Measurements from ENCODE around the gene LZTR1. TPM values are rescaled to one million over a fixed set of nuclear protein-coding genes. Genes with fewer than 3 reads are reported as not detected.
"Not testable (repeated sequence)": the region's sequence is repeated elsewhere in the genome, so short reads cannot be mapped to it uniquely, and the experiment has no call there.

LZTR1 gene
- total RNA-seq, 1 donor from 2014 or later, result 87.0 TPM

DNA sequence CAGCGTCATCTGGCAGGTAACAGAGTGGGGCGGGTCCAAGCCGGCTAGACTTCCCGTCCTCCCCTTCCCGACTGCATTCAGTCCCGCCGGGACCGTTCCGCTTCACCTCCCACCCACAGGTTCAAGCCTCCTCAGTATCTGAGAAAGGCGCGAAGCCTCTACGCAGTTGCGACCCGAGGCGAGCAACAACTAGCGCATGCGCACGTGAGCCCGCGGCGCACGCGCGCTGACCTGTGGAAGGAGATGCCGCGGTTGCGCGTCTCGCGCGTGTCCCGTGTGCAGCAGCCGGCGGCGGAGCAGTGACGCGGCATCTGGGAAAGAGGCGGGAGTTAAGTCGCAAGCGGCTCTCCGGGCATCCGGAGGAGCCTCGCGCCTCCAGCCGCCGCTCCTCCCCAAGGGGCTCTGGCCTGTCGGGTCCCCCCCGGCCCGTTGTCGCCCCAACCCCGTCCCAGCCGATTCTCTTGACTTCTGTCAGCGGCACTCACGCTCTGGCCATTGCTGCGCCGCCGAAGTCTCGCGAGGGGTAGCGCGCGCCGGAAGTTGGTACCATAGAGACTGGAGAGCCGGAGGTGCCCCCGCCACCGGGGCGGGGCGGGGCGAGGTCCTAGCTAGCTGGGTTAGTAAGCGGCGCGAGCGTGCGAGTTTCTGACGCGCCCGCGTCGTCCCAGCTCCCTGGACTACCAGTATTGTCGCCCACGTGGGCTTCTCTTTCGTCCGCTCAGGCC, 19.7 kb downstream of the LZTR1 start, which contains the start of gene THAP7:
THAP7 (minus strand) TSS at position 518 of the 725 bp plus-strand sequence; CDS start at position 311, 207 bp downstream.
- peak within 1 kb of the TSS; percentile 91 for H3K4me3 Mint-ChIP-seq (ENCODE audit: unreplicated experiment)

DNA sequence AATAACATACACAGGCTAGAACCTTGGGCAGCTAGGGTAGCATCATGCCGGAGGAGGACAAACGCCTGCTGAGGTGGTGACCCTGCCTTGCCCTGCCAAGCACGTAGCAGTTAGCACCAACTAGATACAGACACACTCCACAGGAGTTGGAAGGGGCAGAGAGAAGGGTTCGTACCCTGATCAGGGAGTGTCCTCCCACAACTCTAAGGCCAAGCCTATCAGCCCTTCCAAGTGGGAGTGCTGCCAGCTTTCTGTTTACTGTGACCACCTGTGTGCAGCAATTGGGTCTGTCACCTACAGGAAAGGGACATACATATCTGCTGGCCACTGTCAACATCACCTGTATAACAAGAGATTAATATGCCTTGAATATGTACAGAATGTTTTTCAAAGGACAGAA, 21.7 kb downstream of the LZTR1 start:
- H3K4me3 Mint-ChIP-seq (ENCODE audit: unreplicated experiment), result peak overlapping the region; percentile 16
- DNase-seq (ENCODE audit: low spot score), result no peak
- H3K4me1 Mint-ChIP-seq (ENCODE audit: low read depth), result peaks cover 27% of the 10 kb centered on the region
- no peaks in the 10 kb centered on the region for H3K9me3 Mint-ChIP-seq (ENCODE audit: low read depth)
- no peaks in the 10 kb centered on the region for H3K27me3 Mint-ChIP-seq (ENCODE audit: low read depth)
- H3K27ac Mint-ChIP-seq (ENCODE audit: unreplicated experiment), result no peak overlapping the region
- no peaks in the 10 kb centered on the region for H3K36me3 Mint-ChIP-seq (ENCODE audit: low read depth)
- TF ChIP-seq, protein P1, sequence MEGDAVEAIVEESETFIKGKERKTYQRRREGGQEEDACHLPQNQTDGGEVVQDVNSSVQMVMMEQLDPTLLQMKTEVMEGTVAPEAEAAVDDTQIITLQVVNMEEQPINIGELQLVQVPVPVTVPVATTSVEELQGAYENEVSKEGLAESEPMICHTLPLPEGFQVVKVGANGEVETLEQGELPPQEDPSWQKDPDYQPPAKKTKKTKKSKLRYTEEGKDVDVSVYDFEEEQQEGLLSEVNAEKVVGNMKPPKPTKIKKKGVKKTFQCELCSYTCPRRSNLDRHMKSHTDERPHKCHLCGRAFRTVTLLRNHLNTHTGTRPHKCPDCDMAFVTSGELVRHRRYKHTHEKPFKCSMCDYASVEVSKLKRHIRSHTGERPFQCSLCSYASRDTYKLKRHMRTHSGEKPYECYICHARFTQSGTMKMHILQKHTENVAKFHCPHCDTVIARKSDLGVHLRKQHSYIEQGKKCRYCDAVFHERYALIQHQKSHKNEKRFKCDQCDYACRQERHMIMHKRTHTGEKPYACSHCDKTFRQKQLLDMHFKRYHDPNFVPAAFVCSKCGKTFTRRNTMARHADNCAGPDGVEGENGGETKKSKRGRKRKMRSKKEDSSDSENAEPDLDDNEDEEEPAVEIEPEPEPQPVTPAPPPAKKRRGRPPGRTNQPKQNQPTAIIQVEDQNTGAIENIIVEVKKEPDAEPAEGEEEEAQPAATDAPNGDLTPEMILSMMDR (IDR thresholded peaks at IDR 0.05), result no peak

More for the DNA sequence above, 19.7 kb downstream of the LZTR1 start, which contains the start of gene THAP7:
- peak within 1 kb of the TSS; percentile 97 for H3K27ac Mint-ChIP-seq (ENCODE audit: unreplicated experiment)
- H3K36me3 Mint-ChIP-seq (ENCODE audit: low read depth), result no peaks in the 10 kb centered on the region
- H3K4me1 Mint-ChIP-seq (ENCODE audit: low read depth), result peaks cover 27% of the 10 kb centered on the region
- H3K9me3 Mint-ChIP-seq (ENCODE audit: low read depth), result no peaks in the 10 kb centered on the region
- peak; percentile 98 for DNase-seq (ENCODE audit: low spot score)
- TF ChIP-seq, protein P1 (IDR thresholded peaks at IDR 0.05), result no peak
- no peaks in the 10 kb centered on the region for H3K27me3 Mint-ChIP-seq (ENCODE audit: low read depth)

DNA sequence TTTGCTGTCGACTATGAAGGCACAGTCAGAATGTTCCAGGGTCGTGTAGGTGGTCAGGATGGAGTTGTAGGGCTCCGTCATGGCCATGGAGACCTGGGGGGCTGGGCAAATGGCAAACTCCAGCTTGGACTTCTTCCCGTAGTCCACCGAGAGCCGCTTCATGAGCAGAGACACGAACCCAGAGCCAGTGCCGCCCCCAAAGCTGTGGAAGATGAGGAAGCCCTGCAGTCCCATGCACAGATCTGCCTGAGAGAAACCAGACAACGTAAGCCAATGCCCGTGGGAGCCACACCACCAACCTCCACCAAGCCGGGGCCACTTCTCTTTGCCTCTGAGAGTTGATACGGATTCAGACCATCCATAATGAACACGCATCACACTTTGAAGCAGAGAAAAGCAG, 27.1 kb downstream of the LZTR1 start:
- H3K36me3 Mint-ChIP-seq (ENCODE audit: low read depth); H3K27me3 Mint-ChIP-seq (ENCODE audit: low read depth); H3K4me1 Mint-ChIP-seq (ENCODE audit: low read depth); H3K4me3 Mint-ChIP-seq (ENCODE audit: unreplicated experiment); DNase-seq (ENCODE audit: low spot score); H3K27ac Mint-ChIP-seq (ENCODE audit: unreplicated experiment); H3K9me3 Mint-ChIP-seq (ENCODE audit: low read depth): not testable (repeated sequence)

DNA sequence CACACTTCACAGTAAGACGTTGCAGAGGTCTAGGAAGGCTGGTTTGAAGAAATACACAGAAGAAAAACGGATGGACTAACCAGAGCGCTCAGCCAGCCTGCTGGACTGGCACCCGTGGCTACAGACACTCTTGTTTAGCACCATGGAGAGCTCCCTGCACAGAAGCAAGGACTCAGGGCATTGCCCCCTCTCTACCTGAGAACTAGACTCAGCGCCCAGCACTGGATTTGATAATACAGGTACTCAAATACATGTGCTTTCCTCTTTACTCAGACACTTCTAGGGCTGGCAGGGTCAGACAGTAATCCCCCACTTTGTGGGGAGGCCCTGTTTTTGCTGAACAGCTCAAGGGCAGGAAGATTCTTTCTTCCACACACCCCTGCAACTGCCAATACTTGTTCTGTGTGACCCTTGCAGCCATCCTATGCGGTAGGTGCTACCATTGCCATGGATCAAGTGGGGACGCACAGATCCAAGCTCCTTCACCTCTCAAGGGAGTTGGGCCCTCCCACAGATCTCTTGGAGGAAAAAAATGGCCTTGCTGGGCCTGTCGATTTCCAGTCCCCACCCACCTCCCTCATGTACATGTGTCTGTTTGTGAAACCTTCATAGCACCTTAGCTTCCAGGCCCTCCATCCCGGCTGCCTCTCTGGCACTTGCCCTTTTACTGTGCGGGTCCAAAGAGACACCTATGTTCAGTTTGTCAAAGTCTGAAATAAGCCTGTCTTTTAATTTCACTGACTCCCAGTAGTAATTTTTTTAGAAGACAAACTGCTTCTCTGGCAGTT, 27.7 kb downstream of the LZTR1 start:
- no peaks in the 10 kb centered on the region for H3K27me3 Mint-ChIP-seq (ENCODE audit: low read depth)
- TF ChIP-seq, protein P1 (IDR thresholded peaks at IDR 0.05), result no peak
- no peak overlapping the region for H3K4me3 Mint-ChIP-seq (ENCODE audit: unreplicated experiment)
- no peaks in the 10 kb centered on the region for H3K9me3 Mint-ChIP-seq (ENCODE audit: low read depth)
- H3K36me3 Mint-ChIP-seq (ENCODE audit: low read depth), result no peaks in the 10 kb centered on the region
- no peak for DNase-seq (ENCODE audit: low spot score)
- H3K4me1 Mint-ChIP-seq (ENCODE audit: low read depth), result peaks cover 12% of the 10 kb centered on the region
- no peak overlapping the region for H3K27ac Mint-ChIP-seq (ENCODE audit: unreplicated experiment)

DNA sequence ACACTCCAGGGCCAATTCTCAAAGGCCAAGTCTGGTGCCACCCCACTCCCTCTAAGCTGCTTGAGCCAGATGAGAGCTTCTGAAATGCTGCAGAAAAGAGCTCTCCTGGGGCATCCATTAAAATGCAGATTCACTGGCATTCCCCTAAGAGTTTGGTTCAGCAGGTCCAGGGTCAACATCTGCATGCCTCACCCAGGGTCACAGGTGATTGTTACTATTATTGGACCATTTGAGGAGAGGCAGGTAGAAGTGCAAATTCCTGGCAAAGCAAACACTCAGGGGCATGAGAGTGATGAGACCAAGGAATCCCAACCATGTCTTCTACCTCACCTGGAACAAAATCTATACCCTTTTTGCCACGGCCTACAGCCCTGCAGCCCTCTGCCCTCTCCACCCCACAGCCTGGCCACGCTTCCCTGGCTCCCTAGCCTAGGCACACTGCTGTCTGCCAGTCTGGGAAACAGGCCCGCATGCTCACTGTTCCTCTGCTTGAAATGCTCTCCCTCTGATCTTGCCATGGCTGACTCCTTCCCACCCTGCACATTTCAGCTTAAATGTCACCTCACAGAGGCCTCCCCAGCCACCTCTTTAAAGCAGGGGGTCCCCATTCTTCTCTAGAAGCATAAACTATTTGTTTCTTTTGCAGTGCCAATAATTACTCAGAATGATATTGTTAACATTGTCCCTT, 28.5 kb downstream of the LZTR1 start:
- no peak for DNase-seq (ENCODE audit: low spot score)
- Mint-ChIP-seq H3K27ac (ENCODE audit: unreplicated experiment) (no peak overlapping the region), H3K36me3 (ENCODE audit: low read depth) (no peaks in the 10 kb centered on the region), H3K27me3 (ENCODE audit: low read depth) (no peaks in the 10 kb centered on the region), H3K4me3 (ENCODE audit: unreplicated experiment) (no peak overlapping the region), H3K9me3 (ENCODE audit: low read depth) (no peaks in the 10 kb centered on the region), H3K4me1 (ENCODE audit: low read depth) (peaks cover 20% of the 10 kb centered on the region)
- TF ChIP-seq, protein P1 (IDR thresholded peaks at IDR 0.05), result no peak
